Measurements from ENCODE around the gene HARBI1.
"Not testable (repeated sequence)": the region's sequence is repeated elsewhere in the genome, so short reads cannot be mapped to it uniquely, and the experiment has no call there.

The HARBI1 gene

DNA sequence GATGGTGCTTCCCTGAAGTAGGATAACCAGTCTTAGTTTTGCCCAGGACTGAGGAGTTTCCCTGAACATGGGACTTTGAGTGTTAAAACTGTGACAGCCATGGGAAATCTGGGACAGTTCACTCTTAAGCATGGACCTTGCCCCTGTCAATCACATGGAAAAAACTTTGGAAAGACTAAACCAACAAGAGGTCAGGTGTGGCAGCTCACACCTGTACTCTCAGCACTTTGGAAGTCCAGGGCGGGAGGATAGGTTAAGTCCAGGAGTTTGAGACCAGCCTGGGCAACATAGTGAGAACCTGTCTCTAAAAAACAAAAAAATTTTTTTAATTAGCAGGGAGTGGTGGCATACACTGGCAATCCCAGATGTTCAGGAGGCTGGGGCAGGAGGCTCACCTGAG lies 19.9 kb downstream of the HARBI1 start:
- DNase-seq (ENCODE audit: low spot score): no peak

DNA sequence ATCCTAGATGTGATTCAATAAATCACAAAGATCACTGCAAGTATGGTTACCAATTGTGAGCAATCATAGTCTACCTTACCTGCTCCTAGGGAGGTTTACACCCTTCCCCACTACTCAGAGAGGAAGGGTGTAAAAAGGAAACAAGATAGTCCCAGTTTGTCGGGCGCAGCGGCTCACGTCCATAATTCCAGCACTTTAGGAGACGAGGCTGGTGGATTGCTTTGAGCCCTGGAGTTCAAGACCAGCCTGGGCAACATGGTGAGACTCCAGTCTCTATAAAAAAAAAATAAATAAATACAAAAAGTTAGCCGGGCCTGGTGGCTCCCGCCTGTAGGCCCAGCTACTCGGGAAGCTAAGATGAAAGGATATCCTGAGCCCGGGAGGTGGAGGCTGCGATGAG lies 22.2 kb downstream of the HARBI1 start:
- DNase-seq (ENCODE audit: low spot score): no peak

DNA sequence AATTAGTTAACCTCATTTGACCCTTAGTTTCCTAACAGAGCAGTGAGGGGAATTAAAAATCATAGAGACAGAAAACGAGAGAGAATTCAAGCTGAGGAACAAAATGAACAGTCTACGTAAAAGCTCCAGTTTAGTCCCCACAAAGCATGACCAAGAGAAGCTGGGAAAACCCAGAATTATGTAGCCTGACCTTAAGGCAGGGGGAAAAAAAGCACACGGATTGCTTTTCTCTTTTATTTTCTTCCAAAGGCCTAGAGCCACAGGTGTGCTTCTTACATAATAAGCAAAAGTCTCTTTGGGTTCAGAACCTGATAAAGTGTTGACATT lies 22.7 kb downstream of the HARBI1 start:
- no peak for DNase-seq (ENCODE audit: low spot score)

DNA sequence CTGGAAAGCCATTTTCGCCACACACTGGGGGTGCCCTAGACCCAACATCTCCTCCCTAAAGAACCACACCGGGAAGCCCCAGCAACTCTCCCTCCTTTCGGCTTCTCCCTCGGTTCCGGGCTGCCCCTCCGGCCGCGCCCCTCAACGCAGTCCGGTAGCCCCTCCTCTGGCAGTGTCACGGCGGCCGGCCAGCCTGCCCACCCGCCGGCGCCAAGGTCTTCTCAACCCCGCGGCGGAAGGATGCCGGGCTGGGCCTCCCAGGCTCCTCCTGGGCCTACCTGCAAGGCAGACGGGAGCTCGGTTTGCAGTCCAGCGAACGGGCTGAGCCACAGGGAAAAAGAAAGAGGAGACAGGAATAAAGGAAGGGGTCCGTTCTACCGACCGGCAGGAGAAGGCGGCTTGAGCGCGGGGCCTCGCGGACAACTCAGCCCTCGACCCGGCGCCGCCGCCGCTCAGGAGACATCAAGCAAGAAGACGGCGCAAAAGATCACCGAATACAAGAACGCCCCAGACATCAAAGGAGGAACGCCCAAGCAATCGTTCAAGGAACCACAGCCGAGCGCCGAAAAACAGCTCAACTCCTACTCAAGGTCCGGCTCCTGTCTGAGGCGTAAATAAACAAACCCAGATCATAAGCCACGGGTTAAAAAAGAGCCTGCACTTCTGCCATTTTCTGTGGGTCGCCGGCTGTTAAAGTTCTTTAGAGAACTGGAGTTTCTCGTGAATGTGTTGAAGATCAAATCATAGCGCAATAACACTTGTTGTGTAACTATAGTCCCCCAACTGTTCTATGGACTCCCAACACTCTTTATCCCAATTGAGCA lies 23.3 kb downstream of the HARBI1 start, which contains the start of gene AMBRA1:
Gene AMBRA1 (minus strand): TSS at position 474 of the 824 bp plus-strand sequence. CDS start 45,643 bp downstream, outside the sequence.
- peak; percentile 86 for DNase-seq (ENCODE audit: low spot score)

GRCh38 chr11:46590740-46591605 lies 26.1 kb downstream of the HARBI1 start:
- DNase-seq (ENCODE audit: low spot score): no peak

GRCh38 chr11:46588915-46589314 lies 28.1 kb downstream of the HARBI1 start:
- DNase-seq (ENCODE audit: low spot score): no peak

DNA sequence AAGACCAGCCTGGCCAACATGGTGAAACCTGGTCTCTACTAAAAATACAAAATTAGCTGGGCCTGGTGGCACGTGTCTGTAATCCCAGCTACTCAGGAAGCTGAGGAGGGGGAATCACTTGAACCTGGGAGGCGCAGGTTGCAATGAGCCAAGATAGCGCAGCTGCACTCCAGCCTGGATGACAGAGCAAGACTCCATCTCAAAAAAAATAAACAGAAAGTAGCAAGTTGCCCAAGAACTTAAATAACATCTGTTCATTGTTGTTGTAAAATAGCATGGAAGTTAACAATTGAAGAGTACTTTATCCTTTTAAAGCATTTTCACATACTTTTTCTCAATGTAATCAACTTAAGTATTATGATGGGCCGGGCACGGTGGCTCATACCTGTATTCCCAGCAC lies 28.9 kb downstream of the HARBI1 start:
- DNase-seq (ENCODE audit: low spot score): no peak

- DNase-seq (ENCODE audit: low spot score): not testable (repeated sequence)
Measured at GRCh38 chr11:46583513-46583912, 33.5 kb downstream of the HARBI1 start.

- no peak for DNase-seq (ENCODE audit: low spot score)
Measured at GRCh38 chr11:46582588-46582987, 34.4 kb downstream of the HARBI1 start.

DNA sequence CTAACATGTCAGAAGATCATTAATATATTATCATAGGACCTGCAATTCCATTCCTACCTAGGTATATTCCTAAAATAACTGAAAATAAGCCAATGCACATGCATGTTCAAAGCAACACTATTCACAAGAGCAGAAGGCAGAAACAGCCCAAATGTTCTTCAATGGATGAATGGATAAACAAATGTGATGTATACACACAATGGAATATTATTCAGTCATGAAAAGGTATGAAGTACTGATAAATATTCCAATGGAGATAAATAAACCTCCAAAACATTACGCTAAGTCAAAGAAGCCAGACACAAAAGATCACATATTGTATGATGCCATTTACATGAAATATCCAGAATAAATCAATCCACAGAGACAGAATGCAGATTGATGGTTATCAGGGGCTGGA lies 40.0 kb downstream of the HARBI1 start:
- no peak for DNase-seq (ENCODE audit: low spot score)

GRCh38 chr11:46574656-46575055 lies 42.4 kb downstream of the HARBI1 start:
- no peak for DNase-seq (ENCODE audit: low spot score)

GRCh38 chr11:46570790-46571398 lies 46.1 kb downstream of the HARBI1 start:
- no peak for DNase-seq (ENCODE audit: low spot score)

DNA sequence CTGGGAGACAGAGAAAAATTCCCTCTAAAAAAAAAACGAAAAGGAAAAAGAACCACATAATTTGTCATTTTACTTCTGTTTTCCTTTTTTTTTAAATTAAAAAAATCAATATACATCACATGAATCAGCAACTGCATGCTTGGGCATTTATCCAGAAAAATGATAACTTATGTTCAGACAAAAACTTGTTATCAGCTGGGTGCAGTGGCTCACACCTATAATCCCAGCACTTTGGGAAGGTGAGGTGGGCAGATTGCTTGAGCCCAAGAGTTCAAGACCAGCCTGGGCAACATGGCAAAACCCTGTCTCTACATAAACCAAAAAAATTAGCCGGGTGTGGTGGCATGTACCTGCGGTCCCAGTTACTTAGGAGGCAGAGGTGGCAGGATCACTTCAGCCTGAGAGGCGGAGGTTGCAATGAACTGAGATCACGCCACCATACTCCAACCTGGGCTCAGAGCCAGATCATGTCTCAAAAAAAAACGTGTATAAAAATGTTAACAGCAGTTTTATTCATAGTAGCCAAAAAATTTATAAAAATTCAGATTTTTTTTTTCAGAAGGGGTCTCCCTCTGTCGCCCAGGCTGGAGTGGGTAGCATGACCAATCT lies 51.7 kb downstream of the HARBI1 start:
- no peak for DNase-seq (ENCODE audit: low spot score)

DNA sequence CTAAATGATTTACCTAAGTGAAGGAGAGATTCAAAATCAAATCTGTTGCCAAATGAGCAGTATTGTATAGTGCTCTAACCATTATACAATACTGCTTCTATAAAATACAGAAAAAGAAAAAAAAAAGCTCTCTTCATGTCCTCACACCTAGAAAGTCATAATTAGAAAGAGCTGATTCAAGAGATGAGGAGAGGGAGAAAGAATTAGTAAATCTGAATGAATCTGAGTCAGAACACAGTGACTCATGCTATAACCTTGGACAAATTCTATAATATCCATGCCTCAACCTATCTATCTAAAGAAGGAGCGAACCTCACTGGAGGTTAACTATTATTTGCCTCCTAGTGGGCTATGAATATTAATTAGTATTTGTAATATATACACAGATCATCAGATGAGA lies 52.6 kb downstream of the HARBI1 start:
- no peak for DNase-seq (ENCODE audit: low spot score)

- no peak for DNase-seq (ENCODE audit: low spot score)
Measured at GRCh38 chr11:46562527-46562926, 54.5 kb downstream of the HARBI1 start.

DNA sequence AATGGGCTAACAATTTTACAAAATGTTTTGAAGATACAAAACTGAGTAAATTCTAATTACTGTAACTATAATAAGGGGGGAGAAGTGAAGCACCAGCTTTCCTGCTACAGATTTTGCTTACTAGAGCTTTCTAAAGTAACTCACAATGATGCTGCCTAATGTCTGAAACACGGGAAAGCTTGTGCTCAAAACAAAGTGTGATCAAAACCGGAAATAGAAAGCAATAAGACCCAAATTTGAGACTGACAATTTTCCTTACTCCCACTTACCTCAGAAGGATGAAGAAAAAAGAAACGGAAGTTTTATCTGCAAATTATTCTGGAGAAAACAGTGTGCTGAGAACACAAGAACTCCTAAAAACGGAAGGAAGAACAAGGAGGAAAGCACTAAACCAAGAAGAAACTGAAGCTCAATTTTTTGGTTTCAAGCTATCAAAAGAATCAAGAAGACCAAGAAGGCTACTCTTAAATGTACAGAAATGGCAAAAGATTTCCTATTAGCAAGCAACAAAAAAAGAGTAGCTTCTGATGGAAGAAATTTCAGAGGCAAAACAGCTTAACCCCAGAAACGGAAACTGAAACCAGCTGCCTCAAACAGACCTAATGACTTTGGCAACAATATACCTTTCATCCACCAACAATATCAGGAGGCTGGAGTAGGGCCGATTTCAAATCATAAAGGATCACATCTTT lies 56.6 kb downstream of the HARBI1 start:
- DNase-seq (ENCODE audit: low spot score): no peak

- DNase-seq (ENCODE audit: low spot score): no peak
Measured at GRCh38 chr11:46559815-46560214, 57.2 kb downstream of the HARBI1 start.

- DNase-seq (ENCODE audit: low spot score): no peak
Measured at GRCh38 chr11:46557684-46558151, 59.3 kb downstream of the HARBI1 start.

DNA sequence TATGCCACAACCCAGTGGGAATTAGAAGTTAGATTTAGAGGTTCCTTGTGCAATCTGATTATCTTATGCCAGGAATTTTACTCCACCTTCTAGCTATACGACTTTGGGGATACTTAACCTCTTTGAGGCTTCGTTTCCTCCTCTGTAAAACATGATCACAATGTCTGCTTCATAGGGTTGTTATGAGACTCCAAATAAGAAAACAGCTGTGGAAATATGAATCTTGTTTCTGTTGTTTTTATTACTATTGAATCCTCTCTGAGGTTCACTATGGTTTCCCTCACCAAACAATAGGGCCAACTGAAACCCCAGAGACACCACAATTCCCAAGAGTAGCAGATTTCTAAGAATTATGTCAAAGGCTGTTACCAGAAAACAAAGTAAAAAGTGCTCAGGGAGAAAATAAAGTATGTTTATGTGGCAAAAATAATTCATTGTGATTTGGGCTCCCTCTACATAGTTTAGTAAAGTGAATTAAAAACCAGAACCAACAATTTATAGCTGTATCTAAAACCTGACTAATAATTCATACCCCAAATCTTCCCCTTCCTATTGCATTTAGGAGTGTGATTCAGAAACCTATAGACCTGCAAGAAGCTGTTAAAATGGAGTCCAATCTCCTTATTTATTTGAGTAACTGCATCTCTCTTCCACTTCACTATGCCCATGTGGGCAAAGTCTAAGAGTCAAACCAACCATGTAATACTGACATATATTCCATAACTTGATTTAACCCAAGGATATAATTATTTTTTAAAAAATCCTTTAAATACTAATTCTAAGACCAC lies 61.6 kb downstream of the HARBI1 start:
- no peak for DNase-seq (ENCODE audit: low spot score)

DNA sequence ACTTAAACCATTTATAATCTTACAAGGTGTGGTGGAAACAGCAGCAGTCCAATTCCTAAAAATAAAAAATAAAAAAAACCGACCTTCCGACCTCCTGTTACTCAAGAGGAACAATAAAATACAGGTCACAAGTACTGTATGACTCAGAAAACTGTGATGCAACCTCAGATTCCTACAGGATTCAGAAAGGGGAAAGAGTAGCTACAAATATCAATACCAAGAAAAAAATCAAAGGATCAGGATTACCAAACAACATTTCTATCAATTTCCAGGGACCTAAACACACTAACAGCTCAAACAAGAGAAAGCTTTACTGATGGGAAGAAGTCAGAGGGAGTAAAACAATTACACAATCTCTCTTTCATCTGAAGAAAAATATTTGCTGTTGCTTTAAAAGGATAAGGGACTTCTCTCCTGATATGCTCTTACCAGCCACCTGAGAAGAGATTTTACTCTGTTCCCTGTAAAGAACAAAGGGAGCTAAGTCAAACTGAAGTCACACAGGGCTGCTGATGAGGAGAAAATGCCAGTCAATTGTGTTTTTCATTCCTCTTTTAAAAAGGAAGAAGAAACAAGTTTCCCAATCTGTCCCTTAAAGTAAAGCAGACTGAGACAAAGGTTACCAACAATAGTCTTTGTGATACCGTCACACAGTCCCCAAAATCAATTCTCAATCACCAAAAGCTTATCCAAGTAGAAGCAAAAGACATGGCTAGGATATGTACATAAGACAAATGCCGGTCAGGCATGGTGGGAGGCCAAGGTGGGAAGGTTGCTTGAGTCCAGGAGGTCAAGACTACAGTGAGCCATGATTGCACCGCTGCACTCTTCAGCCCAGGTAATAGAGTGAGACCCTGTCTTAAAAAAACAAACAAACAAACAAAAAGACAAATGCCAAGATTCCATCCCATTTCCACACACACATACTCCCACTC lies 62.5 kb downstream of the HARBI1 start:
- DNase-seq (ENCODE audit: low spot score): no peak

Measured in iPS-NIHi11 (cell line).